ENCODE results near the gene PRPF40A. TPM values are rescaled to one million over a fixed set of nuclear protein-coding genes. Genes with fewer than 3 reads are reported as not detected.
A peak's percentile ranks its signal among the peaks of the same experiment; 100 is the strongest.

The PRPF40A gene
- total and polyA plus RNA-seq, 2 of the 13 experiments (the other 11 are each of a cell fraction or from before 2014, with no cell fraction given), result 146 to 207 TPM

DNA sequence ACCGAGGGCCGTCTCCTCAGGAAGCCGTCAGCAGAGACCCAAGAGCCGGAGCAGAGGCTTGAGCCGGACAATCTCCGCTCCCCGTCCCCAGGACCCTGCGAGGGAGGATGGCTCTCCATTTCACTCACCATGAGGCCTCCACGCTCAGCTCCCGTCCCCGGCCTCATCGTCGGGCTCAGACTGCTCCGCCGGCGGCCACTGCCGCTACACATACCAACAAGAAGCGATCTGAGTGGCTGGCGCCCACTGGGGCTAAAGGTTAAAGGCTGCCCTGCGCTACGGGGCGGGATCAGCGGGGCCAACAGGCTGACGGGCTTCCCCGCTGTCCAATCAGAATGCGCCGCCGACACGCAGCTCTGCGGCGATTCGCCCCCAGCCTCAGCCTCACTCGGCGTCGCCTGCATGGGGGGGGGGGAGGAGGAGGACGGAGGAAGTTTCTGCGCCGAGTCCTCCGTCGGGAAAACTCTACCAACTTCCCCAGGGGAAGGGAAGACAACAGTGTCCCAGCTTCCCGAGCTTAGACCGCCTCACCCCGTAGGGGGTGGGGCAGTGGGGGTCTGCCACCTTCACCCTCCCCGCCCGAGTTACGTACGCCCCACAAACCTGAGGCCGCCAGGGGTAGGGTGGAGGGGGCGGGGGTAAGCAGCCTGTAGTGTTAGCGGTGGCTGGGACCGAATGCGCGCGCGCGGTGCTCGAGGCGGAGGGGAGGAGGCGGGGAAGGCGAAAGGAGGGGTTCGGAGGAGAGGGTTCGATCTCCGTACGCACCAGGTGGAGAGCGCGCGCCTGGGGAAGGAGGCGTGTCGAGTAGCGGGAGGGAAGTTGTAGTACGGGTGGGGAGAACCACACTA lies at the start of gene PRPF40A (continued):
- TF ChIP-seq, protein P1, sequence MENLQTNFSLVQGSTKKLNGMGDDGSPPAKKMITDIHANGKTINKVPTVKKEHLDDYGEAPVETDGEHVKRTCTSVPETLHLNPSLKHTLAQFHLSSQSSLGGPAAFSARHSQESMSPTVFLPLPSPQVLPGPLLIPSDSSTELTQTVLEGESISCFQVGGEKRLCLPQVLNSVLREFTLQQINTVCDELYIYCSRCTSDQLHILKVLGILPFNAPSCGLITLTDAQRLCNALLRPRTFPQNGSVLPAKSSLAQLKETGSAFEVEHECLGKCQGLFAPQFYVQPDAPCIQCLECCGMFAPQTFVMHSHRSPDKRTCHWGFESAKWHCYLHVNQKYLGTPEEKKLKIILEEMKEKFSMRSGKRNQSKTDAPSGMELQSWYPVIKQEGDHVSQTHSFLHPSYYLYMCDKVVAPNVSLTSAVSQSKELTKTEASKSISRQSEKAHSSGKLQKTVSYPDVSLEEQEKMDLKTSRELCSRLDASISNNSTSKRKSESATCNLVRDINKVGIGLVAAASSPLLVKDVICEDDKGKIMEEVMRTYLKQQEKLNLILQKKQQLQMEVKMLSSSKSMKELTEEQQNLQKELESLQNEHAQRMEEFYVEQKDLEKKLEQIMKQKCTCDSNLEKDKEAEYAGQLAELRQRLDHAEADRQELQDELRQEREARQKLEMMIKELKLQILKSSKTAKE (CRISPR knock-in tag; IDR thresholded peaks at IDR 0.05; ENCODE audit: borderline replicate concordance), result peak; percentile 68; the same call in 1 of the 2 replicates
- TF ChIP-seq ZKSCAN1 (IDR thresholded peaks at IDR 0.05; ENCODE audit: low read length) (no peak; the same call in 1 of the 2 replicates), RCOR2 (CRISPR knock-in tag; IDR thresholded peaks at IDR 0.05) (no peak), ZMYM4 (CRISPR knock-in tag; IDR thresholded peaks at IDR 0.05) (peak; percentile 94), TOPORS (CRISPR knock-in tag; IDR thresholded peaks at IDR 0.05) (0 out of 2 replicates have a peak, but pooled peaks have one; percentile 83), EEA1 (CRISPR knock-in tag; IDR thresholded peaks at IDR 0.05; ENCODE audit: borderline replicate concordance) (peak; percentile 63; the same call in 1 of the 2 replicates), NR2F2 (IDR thresholded peaks at IDR 0.05; ENCODE audit: borderline replicate concordance, low read depth) (peak; percentile 81; the same call in 1 of the 2 replicates), YY1 (IDR thresholded peaks at IDR 0.05; ENCODE audit: insufficient read depth, insufficient replicate concordance, low read depth, low read length) (peak; percentile 82), KAT8 (CRISPR knock-in tag; IDR thresholded peaks at IDR 0.05) (peak; percentile 96), TOE1 (CRISPR knock-in tag; IDR thresholded peaks at IDR 0.05) (no peak), ZKSCAN8 (CRISPR knock-in tag; IDR thresholded peaks at IDR 0.05; ENCODE audit: borderline replicate concordance) (peak; percentile 16; the same call in 1 of the 2 replicates), TP53 (CRISPR knock-in tag; conservative IDR thresholded peaks at IDR 0.05) (no peak), ZNF160 (CRISPR knock-in tag; IDR thresholded peaks at IDR 0.05) (peak; percentile 81), FOXA3 (CRISPR knock-in tag; IDR thresholded peaks at IDR 0.05) (peak; percentile 49), SP140L (CRISPR knock-in tag; IDR thresholded peaks at IDR 0.05; ENCODE audit: borderline replicate concordance) (0 out of 2 replicates have a peak, but pooled peaks have one; percentile 29), MAF1 (CRISPR knock-in tag; IDR thresholded peaks at IDR 0.05; ENCODE audit: borderline replicate concordance) (no peak), ZNF432 (CRISPR knock-in tag; IDR thresholded peaks at IDR 0.05; ENCODE audit: borderline replicate concordance) (no peak), PLRG1 (conservative IDR thresholded peaks at IDR 0.05) (no peak), RBAK (CRISPR knock-in tag; IDR thresholded peaks at IDR 0.05) (no peak), KMT2A (CRISPR knock-in tag; IDR thresholded peaks at IDR 0.05) (peak; percentile 97), NCOR1 (IDR thresholded peaks at IDR 0.05; ENCODE audit: borderline replicate concordance, low read length) (peak; percentile 68)
- TF ChIP-seq, protein P2, sequence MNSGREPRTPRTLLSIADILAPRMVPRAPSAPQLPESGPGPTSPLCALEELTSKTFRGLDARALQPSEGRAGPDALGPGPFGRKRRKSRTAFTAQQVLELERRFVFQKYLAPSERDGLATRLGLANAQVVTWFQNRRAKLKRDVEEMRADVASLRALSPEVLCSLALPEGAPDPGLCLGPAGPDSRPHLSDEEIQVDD (CRISPR knock-in tag; IDR thresholded peaks at IDR 0.05; ENCODE audit: borderline replicate concordance), result no peak
- TF ChIP-seq, protein P3, sequence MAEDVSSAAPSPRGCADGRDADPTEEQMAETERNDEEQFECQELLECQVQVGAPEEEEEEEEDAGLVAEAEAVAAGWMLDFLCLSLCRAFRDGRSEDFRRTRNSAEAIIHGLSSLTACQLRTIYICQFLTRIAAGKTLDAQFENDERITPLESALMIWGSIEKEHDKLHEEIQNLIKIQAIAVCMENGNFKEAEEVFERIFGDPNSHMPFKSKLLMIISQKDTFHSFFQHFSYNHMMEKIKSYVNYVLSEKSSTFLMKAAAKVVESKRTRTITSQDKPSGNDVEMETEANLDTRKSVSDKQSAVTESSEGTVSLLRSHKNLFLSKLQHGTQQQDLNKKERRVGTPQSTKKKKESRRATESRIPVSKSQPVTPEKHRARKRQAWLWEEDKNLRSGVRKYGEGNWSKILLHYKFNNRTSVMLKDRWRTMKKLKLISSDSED (CRISPR knock-in tag; IDR thresholded peaks at IDR 0.05), result no peak
- TF ChIP-seq, protein P4, sequence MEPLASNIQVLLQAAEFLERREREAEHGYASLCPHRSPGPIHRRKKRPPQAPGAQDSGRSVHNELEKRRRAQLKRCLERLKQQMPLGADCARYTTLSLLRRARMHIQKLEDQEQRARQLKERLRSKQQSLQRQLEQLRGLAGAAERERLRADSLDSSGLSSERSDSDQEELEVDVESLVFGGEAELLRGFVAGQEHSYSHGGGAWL (CRISPR knock-in tag; IDR thresholded peaks at IDR 0.05), result peak; percentile 32
- TF ChIP-seq, protein P5, sequence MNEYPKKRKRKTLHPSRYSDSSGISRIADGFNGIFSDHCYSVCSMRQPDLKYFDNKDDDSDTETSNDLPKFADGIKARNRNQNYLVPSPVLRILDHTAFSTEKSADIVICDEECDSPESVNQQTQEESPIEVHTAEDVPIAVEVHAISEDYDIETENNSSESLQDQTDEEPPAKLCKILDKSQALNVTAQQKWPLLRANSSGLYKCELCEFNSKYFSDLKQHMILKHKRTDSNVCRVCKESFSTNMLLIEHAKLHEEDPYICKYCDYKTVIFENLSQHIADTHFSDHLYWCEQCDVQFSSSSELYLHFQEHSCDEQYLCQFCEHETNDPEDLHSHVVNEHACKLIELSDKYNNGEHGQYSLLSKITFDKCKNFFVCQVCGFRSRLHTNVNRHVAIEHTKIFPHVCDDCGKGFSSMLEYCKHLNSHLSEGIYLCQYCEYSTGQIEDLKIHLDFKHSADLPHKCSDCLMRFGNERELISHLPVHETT (CRISPR knock-in tag; conservative IDR thresholded peaks at IDR 0.05), result no peak

Data from HepG2 (cell line).